Breast epithelium (tissue), 3 donors: ENCODE results near the gene TNS2.

Experiments
- CTCF ChIP-seq, 3 donors: fragments of 450-650 bp; IDR thresholded peaks; one replicate each; pipeline ENCODE4 v1.5.1; 2016 to 2017; ENCODE audit warnings: antibody characterized with exemption in 3 of 3, mild to moderate bottlenecking in 3 of 3, moderate library complexity in 3 of 3
- POLR2A ChIP-seq: fragments of 450-650 bp; IDR thresholded peaks from one replicate; pipeline ENCODE4 v1.6.1; 2016; ENCODE audit warnings: antibody characterized with exemption, mild to moderate bottlenecking, moderate library complexity
- POLR2AphosphoS5 ChIP-seq, 3 donors: sonication (generic); formaldehyde crosslinking; IDR thresholded peaks; one replicate each; pipeline ENCODE4 v1.6.1; 2017; ENCODE audit warnings: antibody characterized with exemption in 3 of 3

GRCh38 chr12:53060721-53061276 is 10.9 kb downstream of the TNS2 start:
- TF ChIP-seq POLR2A: no peak
- no peak for TF ChIP-seq CTCF (IDR thresholded peaks at IDR 0.05)
- no peak for TF ChIP-seq POLR2AphosphoS5 (IDR thresholded peaks at IDR 0.05)
